ENCODE results near the gene POLD3.

GRCh38 chr11:74583024-74583624, 9.3 kb upstream of the POLD3 start:
- TF ChIP-seq ZNF565 (CRISPR knock-in tag; conservative IDR thresholded peaks at IDR 0.05; ENCODE audit: low read depth) (no peak), ZFP30 (CRISPR knock-in tag; IDR thresholded peaks at IDR 0.05) (no peak), ZC3H10 (CRISPR knock-in tag; IDR thresholded peaks at IDR 0.05) (no peak), ARNTL (CRISPR knock-in tag; IDR thresholded peaks at IDR 0.05; ENCODE audit: borderline replicate concordance, low read depth) (no peak), ESRRG (CRISPR knock-in tag; IDR thresholded peaks at IDR 0.05) (no peak), ZFP3 (CRISPR knock-in tag; IDR thresholded peaks at IDR 0.05) (no peak), BACH2 (CRISPR knock-in tag; IDR thresholded peaks at IDR 0.05; ENCODE audit: borderline replicate concordance) (no peak), TSHZ2 (CRISPR knock-in tag; IDR thresholded peaks at IDR 0.05) (no peak), POU6F1 (CRISPR knock-in tag; IDR thresholded peaks at IDR 0.05; ENCODE audit: borderline replicate concordance, low read depth) (no peak), ISL1 (CRISPR knock-in tag; IDR thresholded peaks at IDR 0.05) (no peak), PPARA (CRISPR knock-in tag; IDR thresholded peaks at IDR 0.05; ENCODE audit: borderline replicate concordance) (no peak), PATZ1 (CRISPR knock-in tag; IDR thresholded peaks at IDR 0.05; ENCODE audit: borderline replicate concordance) (no peak), ZNF70 (CRISPR knock-in tag; IDR thresholded peaks at IDR 0.05) (no peak), TOX (CRISPR knock-in tag; IDR thresholded peaks at IDR 0.05; ENCODE audit: borderline replicate concordance) (no peak)
